ENCODE data around the gene SH3RF3. TPM values are rescaled to one million over a fixed set of nuclear protein-coding genes. Genes with fewer than 3 reads are reported as not detected.

SH3RF3 gene
- total RNA-seq, 2 donors from 2014 or later, result 1.3 to 5.6 TPM

DNA sequence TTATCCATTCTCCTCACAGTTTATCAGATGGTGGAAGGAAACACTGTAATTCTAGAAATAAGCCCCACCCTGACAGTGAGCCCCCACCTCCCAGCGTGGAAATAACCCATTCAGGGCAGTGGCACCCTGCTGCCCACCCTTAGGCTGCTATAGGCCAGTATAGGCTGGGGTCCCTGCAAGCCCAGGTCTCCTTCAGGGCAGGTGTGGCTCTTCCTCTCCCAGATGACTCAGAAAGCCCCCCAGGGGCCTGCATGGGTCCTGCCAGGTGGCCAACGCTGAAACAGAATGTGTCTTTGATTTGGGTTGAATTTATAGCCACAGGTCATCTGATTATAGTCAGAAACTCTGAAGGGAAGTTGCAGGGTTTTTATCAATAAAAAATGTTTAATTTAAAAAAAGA lies 136.4 kb downstream of the SH3RF3 start:
- WGBS, 2 donors, result 50 to 54% methylated on average over 2 of the region's 2 CpGs
- TF ChIP-seq POLR2A (IDR thresholded peaks at IDR 0.05), result no peak
- TF ChIP-seq, protein P1, sequence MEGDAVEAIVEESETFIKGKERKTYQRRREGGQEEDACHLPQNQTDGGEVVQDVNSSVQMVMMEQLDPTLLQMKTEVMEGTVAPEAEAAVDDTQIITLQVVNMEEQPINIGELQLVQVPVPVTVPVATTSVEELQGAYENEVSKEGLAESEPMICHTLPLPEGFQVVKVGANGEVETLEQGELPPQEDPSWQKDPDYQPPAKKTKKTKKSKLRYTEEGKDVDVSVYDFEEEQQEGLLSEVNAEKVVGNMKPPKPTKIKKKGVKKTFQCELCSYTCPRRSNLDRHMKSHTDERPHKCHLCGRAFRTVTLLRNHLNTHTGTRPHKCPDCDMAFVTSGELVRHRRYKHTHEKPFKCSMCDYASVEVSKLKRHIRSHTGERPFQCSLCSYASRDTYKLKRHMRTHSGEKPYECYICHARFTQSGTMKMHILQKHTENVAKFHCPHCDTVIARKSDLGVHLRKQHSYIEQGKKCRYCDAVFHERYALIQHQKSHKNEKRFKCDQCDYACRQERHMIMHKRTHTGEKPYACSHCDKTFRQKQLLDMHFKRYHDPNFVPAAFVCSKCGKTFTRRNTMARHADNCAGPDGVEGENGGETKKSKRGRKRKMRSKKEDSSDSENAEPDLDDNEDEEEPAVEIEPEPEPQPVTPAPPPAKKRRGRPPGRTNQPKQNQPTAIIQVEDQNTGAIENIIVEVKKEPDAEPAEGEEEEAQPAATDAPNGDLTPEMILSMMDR (IDR thresholded peaks at IDR 0.05), result no peak
- H3K27ac ChIP-seq, result no peak overlapping the region

DNA sequence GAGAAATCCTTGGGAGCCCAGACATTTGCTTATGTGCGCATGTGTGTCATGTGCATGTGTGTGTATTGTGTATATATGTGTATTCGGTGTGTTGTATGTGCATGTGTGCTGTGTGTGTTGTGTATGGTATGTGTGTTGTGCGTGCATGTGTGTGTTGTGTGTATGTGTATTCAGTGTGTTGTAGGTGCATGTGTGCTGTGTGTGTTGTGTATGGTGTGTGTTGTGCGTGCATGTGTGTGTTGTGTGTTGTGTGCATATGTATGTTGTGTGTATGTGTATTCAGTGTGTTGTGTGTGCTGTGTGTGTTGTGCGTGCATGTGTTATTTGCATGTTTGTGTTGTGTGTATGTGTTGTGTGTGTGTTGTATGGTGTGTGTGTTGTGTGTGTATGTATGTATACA lies 136.9 kb downstream of the SH3RF3 start:
- WGBS, 2 donors, result 89 to 93% methylated on average over 5 of the region's 5 CpGs
- no peaks in the 10 kb centered on the region for H3K36me3 ChIP-seq (replicated peaks in 1 of 2; ENCODE audit: insufficient read depth in 1 of 2, low read depth in 2 of 2)
- ATAC-seq (no peak), DNase-seq (no peak)
- no peaks in the 10 kb centered on the region for H3K9me3 ChIP-seq
- H3K27me3 ChIP-seq, result no peaks in the 10 kb centered on the region
- peaks cover 20% of the 10 kb centered on the region for H3K4me1 ChIP-seq
- intact Hi-C loops (cut with DNase I), result no loop called here
- no peak for TF ChIP-seq POLR2A (IDR thresholded peaks at IDR 0.05)
- TF ChIP-seq, protein P1 (IDR thresholded peaks at IDR 0.05), result no peak
- no peak overlapping the region for H3K27ac ChIP-seq
- no peak overlapping the region for H3K4me3 ChIP-seq

More for the DNA sequence above, 136.4 kb downstream of the SH3RF3 start:
- Histone ChIP-seq H3K4me1 (peaks cover 24% of the 10 kb centered on the region), H3K27me3 (no peaks in the 10 kb centered on the region), H3K4me3 (no peak overlapping the region), H3K9me3 (no peaks in the 10 kb centered on the region), H3K36me3 (replicated peaks in 1 of 2; ENCODE audit: insufficient read depth in 1 of 2, low read depth in 2 of 2) (no peaks in the 10 kb centered on the region)
- no peak for ATAC-seq
- no peak for DNase-seq
- intact Hi-C loops (cut with DNase I), result no loop called here

DNA sequence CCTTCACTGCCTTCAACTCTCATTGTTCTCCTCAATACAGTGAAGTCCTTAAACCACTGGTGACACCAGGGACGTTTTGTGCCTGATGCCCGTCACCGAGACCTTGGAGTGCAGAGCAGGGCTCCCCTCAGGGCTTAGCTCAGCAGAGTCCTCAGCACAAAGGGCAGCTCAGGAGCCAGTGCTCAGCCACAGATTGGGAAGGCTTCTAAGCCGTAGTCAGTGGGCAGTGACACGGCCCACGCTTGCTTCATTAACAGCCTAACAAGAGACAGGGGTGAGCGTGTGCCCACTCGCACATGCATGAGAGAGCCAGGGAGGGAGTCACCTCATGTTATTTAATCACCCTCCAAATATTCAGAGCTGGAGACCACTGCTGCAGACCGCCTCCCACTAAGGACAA lies 137.5 kb downstream of the SH3RF3 start:
- Histone ChIP-seq H3K27ac (no peak overlapping the region), H3K36me3 (replicated peaks in 1 of 2; ENCODE audit: insufficient read depth in 1 of 2, low read depth in 2 of 2) (no peaks in the 10 kb centered on the region), H3K4me1 (peaks cover 17% of the 10 kb centered on the region), H3K9me3 (no peaks in the 10 kb centered on the region), H3K4me3 (no peak overlapping the region), H3K27me3 (no peaks in the 10 kb centered on the region)
- no peak for ATAC-seq
- intact Hi-C loops (cut with DNase I), result no loop called here
- 92 to 95% methylated on average over 5 to 9 of the region's 9 CpGs for WGBS, 2 donors
- TF ChIP-seq, protein P1 (IDR thresholded peaks at IDR 0.05), result no peak
- TF ChIP-seq POLR2A (IDR thresholded peaks at IDR 0.05), result no peak
- no peak for DNase-seq

DNA sequence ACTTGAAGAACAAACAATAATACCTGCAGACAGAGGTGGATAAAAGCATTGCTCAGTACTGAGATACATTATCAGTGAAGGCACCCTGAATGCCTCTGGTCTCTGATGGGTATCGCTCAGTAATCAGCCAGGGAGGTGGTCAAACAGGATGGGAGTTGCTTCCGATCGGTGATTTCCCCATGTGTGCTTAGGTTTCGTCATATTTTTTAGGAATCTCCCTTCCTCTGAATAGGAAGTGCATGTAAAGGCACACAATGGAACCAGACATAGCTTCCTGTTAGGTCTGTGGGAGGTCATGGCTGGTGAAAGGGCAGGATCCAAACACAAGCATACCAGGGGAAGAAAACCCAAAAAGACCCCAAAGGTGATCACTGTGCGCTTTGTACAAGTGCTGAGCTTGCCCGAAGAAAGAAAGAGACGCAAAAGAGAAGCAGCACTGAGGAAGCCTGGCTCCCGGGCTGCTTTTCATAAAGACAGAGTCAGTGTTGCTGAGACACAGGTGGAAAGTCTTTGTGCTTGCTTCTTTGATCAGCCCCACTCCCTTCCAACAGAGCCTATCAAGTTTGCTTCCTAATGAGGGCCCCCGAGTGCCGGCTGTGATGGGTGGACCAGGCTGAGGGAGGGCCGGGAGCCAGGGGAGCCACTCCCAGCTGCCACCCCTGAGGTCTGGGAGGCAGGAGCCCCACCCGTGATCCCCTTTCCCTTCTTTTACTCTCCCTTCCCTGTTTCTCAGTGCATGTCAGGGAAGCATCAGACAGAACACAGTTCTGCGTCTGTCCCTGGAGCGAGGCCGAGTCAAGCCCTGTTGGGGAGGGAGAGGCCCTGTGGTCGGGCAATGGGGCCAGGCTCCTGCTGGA lies 138.2 kb downstream of the SH3RF3 start:
- 64 to 66% methylated on average over 12 to 15 of the region's 16 CpGs for WGBS, 2 donors
- Histone ChIP-seq H3K27me3 (no peaks in the 10 kb centered on the region), H3K9me3 (no peaks in the 10 kb centered on the region), H3K4me1 (peaks cover 12% of the 10 kb centered on the region), H3K27ac (peak overlapping the region in 2 of 4 donors; percentile 12 to 15), H3K36me3 (replicated peaks in 1 of 2; ENCODE audit: insufficient read depth in 1 of 2, low read depth in 2 of 2) (no peaks in the 10 kb centered on the region), H3K4me3 (no peak overlapping the region)
- intact Hi-C loops (cut with DNase I), result no loop called here
- ATAC-seq (peak; percentile 71), DNase-seq (no peak)
- peak in 1 of 3 donors; percentile 8 for TF ChIP-seq POLR2A (IDR thresholded peaks at IDR 0.05)
- TF ChIP-seq, protein P1 (IDR thresholded peaks at IDR 0.05), result no peak

DNA sequence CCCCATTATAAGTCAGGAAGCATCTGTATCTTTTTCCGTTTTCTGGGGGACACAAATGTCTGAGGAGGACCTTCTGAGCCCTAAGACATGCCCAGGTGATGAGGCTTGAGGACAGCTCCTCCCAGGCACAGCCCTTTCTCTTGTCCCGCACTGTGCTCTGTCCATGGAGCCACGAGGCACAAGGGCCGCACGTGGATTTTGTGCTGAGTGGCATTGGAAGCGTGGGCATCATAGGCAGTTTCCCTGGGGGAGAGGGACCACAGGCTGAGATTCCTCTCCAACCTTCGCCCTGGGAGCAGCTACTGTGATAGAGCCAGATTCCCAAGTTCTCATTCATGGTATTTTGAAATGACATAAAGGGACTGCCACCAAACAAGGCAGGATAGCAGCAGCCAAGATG lies 139.9 kb downstream of the SH3RF3 start:
- H3K4me3 ChIP-seq, result no peak overlapping the region
- DNase-seq (no peak), ATAC-seq (no peak)
- WGBS, 2 donors, result 74 to 86% methylated on average over 7 of the region's 7 CpGs
- H3K36me3 ChIP-seq (replicated peaks in 1 of 2; ENCODE audit: insufficient read depth in 1 of 2, low read depth in 2 of 2), result no peaks in the 10 kb centered on the region
- no peaks in the 10 kb centered on the region for H3K27me3 ChIP-seq
- H3K4me1 ChIP-seq, result peaks cover 12% of the 10 kb centered on the region
- no peaks in the 10 kb centered on the region for H3K9me3 ChIP-seq
- TF ChIP-seq POLR2A (IDR thresholded peaks at IDR 0.05), result no peak
- TF ChIP-seq, protein P1 (IDR thresholded peaks at IDR 0.05), result no peak
- intact Hi-C loops (cut with DNase I), result no loop called here
- H3K27ac ChIP-seq, result no peak overlapping the region
